H1 (cell line): Measurements from ENCODE around the gene ADM2.

Experiments used
- BACH1 ChIP-seq: IDR thresholded peaks from 2 replicates; pipeline ENCODE4 v1.6.1; 2012; ENCODE audit warnings: low read length, improper control_type of control experiment
- CREB1 ChIP-seq: IDR thresholded peaks from 2 replicates; pipeline ENCODE4 v1.6.1; 2012; ENCODE audit warnings: inconsistent platforms
- CTCF ChIP-seq, 3 experiments: IDR thresholded peaks; 1 replicate in 2 of 3; 2 replicates in 1 of 3; pipeline versions ENCODE4 v1.5.1 to v1.6.1; 2011; ENCODE audit warnings: low read length in 3 of 3, mild to moderate bottlenecking in 3 of 3, inconsistent platforms in 2 of 3, low read depth in 1 of 3, moderate library complexity in 1 of 3; ENCODE audit not compliant: insufficient read depth in 1 of 3; ENCODE audit errors: control extremely low read depth in 1 of 3
- EP300 ChIP-seq, 2 experiments: IDR thresholded peaks; 1 replicate in 1 of 2; 2 replicates in 1 of 2; pipeline ENCODE4 v1.6.1; 2011 to 2012; ENCODE audit warnings: low read depth in 2 of 2, low read length in 2 of 2, mild to moderate bottlenecking in 2 of 2, borderline replicate concordance in 1 of 2, inconsistent platforms in 1 of 2, moderate library complexity in 1 of 2
- EZH2 ChIP-seq: fragments of 200-600 bp; sonication (generic); IDR thresholded peaks from 2 replicates; pipeline ENCODE4 v1.7.1; 2012; ENCODE audit warnings: low read depth, mild to moderate bottlenecking, moderate library complexity, low read length, inconsistent platforms; ENCODE audit not compliant: severe bottlenecking
- MAX ChIP-seq: IDR thresholded peaks from 2 replicates; pipeline ENCODE4 v1.6.1; 2012; ENCODE audit warnings: inconsistent platforms
- POLR2A ChIP-seq, 2 experiments: IDR thresholded peaks; 1 replicate in 1 of 2; 2 replicates in 1 of 2; pipeline ENCODE4 v1.6.1; 2011; ENCODE audit warnings: low read depth in 2 of 2, low read length in 2 of 2, mild to moderate bottlenecking in 2 of 2; ENCODE audit errors: control extremely low read depth in 1 of 2
- RBBP5 ChIP-seq: IDR thresholded peaks from 2 replicates; pipeline ENCODE4 v1.7.1; 2012; ENCODE audit warnings: low read depth, mild to moderate bottlenecking, inconsistent platforms, low read length, moderate library complexity, borderline replicate concordance
- SP1 ChIP-seq: IDR thresholded peaks from 2 replicates; pipeline ENCODE4 v1.6.1; 2011; ENCODE audit warnings: low read depth, low read length
- TCF12 ChIP-seq: IDR thresholded peaks from 2 replicates; pipeline ENCODE4 v1.6.1; 2011; ENCODE audit warnings: low read depth, mild to moderate bottlenecking, low read length
- TF ChIP-seq, protein P1 (sequence below): IDR thresholded peaks from 2 replicates; pipeline ENCODE4 v1.6.1; 2011; ENCODE audit warnings: low read length, improper control_type of control experiment

GRCh38 chr22:50524676-50525103 is 43.3 kb downstream of the ADM2 start:
- TF ChIP-seq MAX (no peak), CTCF (IDR thresholded peaks at IDR 0.05; ENCODE audit: control extremely low read depth in 1 of 3, insufficient read depth in 1 of 3, low read depth in 1 of 3, low read length in 3 of 3) (no peak), CREB1 (no peak), SP1 (no peak), TCF12 (no peak), POLR2A (IDR thresholded peaks at IDR 0.05; ENCODE audit: control extremely low read depth in 1 of 2, low read depth in 2 of 2, low read length in 2 of 2) (no peak), EP300 (IDR thresholded peaks at IDR 0.05; ENCODE audit: borderline replicate concordance in 1 of 2, low read depth in 2 of 2, low read length in 2 of 2) (no peak), BACH1 (no peak), EZH2 (no peak), RBBP5 (no peak)
- TF ChIP-seq, protein P1, sequence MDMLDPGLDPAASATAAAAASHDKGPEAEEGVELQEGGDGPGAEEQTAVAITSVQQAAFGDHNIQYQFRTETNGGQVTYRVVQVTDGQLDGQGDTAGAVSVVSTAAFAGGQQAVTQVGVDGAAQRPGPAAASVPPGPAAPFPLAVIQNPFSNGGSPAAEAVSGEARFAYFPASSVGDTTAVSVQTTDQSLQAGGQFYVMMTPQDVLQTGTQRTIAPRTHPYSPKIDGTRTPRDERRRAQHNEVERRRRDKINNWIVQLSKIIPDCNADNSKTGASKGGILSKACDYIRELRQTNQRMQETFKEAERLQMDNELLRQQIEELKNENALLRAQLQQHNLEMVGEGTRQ = no peak
